Pulmonary artery endothelial cell (primary cell): ENCODE measurements around the gene HOXC4. TPM values are rescaled to one million over a fixed set of nuclear protein-coding genes. Genes with fewer than 3 reads are reported as not detected.
"Not testable (repeated sequence)": the region's sequence is repeated elsewhere in the genome, so short reads cannot be mapped to it uniquely, and the experiment has no call there.

Source experiments
- DNase-seq: peaks from one replicate; pipeline ENCODE4 v3.0.0-alpha.2; 2011; ENCODE audit warnings: low read depth, low spot score
- total RNA-seq: library from RNA; depleted of rRNA; stranded (reverse); fragments of >200 nt; gene quantifications from 2 replicates; pipeline ENCODE4 v1.2.3, GENCODE V29; 2014

HOXC4 gene
- total RNA-seq, 1 donor from 2014 or later = not detected

DNA sequence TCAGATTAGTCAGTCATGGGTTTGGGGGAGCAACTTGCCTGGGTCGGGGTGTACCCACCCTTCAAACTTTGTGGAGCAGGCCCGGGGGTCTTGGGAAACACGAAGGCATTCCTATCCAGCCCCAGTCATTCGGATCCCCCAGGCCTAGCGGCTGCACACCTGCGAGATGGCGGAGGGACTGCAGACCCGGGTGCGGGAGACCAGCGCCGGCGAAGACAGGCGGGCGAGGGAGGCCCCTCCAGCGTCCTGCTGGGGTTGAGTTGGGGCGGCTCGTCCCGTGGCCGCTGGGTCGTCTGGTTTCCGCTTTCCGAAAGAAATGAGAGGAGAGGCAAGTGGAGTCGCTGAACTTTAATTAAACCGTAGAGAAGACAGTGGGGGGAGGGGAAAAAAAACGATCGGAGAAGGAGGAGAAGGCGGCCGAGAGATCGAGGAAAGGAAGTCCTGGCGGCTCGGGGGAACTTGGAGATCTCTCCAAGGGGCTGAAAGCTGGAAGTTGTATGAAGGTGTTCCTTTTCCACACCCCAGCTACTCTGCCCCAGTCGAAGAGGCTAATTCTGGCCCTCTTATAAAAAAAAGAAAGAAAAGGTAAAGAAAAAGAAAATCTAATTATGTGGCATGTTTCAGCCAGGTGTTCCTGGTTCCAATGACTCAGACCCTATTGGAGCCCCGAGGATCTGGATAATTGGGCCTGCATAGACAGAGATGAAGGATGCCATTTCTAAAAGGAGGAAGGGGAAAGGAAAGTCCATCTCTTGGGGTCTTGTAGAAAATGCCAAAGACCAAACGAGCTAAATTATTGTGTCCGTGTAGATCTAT lies 28.2 kb downstream of the HOXC4 start:
- not testable (repeated sequence) for DNase-seq

DNA sequence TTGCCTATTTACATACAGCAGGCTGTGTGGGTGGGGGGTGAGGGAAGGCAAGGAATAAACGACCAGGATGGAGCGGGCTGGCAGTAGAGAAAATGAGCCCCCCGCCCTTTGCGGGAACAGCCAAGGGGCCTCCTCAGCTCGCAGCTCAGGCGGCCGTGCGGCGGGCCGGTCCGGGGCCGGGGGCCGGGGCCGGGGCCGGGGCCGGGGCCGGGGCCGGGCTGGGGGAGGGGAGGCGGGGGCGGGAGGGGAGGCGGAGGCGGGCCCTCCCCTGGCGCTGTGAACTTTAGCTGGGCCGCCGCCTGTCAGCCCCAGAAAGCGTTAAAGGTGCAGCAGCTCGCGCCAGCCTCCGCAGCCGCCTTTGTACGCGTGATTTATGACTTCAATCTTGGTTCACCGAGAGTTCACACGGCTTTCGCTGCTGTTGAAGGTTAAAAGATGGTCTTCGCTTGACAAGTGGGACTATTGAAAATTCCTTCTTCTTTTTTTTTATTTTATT lies 28.8 kb downstream of the HOXC4 start:
- DNase-seq = no peak

DNA sequence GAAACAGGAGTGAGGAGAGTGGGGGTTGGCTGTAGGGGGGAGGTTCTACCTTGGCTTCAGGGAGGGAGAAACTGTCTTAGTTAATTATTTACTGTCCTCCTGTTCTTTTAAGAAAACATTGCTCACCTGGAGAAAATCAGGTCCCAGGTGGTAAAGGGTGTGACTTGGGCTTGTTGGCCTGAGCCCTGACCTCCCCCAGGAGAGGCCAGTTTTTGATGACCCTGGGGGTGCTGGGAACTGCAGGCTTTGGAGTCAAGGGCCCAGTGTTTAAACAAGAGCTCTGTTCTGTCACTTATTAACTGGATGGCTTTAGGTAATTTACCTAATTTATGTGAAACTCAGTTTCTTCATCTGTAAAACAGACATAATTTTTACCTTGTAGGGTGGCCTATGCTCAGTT lies 34.4 kb downstream of the HOXC4 start:
- not testable (repeated sequence) for DNase-seq

DNA sequence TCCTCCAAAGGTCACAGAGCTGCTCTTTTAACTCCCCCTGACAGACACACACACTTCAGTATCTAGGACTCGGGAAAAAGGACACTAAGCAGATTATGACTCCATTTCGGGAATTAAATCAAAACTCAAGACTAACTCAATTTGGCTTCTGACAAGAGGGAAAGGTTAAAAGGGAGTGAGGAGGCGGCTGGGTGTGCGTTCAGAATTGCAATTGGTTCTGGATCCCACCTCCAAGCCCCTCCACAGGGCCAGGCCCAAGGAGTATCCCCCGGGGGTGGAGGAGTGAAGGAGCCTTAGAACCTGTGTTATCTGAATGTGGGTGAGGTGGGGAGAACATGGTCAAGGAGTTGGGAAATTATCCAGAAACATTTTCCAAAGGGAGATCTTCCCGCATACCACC lies 35.8 kb downstream of the HOXC4 start:
- DNase-seq = not testable (repeated sequence)

DNA sequence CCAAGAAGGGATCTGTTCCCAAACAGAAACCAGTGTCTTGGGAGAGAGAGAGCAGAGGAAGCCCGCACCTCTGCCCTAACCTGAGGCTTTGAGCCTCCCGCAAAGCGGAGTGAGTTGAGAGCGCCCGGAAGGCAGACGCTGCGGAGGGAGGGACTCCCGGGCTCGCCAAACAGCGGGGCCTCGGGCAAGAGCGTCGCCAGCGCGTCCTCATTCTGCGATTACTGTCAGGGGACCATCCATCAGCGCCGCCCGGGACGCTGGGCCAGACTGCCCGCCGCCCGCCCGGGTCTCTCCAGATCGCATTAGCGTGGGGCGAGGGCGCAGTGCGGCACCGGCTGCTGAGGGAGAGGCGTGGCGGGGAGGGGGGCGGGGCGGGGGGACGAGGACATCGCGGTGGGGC lies 36.7 kb downstream of the HOXC4 start:
- DNase-seq = not testable (repeated sequence)

DNA sequence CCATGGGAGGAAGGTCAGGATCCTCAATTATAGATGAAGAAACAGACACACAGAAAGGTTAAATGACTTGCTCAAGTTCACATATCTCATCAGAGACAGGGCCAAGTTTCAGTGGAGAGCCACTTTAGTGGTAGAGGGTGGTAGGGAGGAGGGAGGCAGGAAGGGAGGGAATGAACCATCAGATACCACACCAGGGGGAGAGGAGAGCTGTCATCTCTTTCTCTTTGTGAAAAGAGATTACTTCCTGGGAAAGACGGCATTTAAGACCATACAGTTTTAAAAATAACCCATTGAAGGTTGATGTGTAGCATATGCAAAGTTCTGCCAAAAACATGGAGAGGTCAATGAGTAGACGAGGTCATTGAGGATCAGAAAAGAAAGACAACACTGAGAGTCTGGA lies 39.3 kb downstream of the HOXC4 start:
- not testable (repeated sequence) for DNase-seq

DNA sequence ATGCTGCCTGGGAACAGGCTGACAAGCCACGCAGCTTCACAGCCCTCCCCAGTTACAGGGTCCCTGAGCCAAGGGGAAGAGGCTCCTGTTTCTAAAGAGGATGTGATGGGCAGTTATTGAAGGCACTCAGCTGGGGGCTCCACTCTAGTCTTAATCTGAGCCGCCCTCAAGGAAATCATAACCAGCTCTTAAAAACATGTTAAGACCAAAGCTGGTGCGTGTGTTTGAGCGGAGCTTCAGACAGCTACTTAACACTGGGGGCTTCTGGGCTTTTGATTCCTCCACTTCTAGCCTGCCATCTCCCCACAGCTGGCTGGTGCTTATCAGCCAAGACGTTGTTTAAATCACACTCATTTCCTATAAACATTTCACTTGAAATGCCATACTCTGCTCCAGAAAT lies 42.3 kb downstream of the HOXC4 start:
- not testable (repeated sequence) for DNase-seq

DNA sequence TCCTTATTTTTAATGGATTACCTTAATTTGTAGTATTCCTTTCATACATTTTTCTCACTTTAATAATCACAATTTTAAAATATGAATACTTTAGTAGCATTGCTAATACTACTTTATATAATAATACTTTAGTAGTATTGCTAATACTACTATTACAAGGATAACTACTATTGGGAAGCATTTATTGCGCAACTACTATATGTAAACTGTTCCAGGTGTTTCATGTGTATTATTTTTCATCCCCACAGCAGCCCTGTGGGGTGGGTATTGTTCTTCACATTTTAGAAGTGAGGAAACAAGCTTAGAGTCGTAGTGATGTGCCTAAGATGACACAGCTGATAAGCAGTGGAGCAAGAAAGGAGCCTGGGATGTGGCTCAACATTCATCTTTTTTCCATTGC lies 45.0 kb downstream of the HOXC4 start:
- DNase-seq = not testable (repeated sequence)

DNA sequence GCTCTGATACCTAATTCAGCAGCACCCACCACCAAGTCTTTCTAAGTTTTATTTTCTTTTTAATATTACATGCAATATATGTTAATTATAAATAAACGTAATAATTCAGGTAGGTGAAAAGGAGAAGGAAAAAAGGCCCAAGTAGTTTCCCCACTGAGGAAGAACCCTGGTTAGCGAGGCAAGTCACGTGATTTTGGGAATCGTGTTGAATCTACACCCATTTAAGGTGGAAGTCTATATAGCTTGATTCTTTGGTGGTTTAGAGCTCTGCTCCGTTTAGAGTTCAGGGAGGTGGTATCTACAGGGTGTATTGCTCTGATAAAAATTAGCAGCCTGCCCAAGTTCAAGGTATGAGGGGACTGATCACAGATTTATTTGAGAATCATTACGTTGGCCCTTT lies 47.0 kb downstream of the HOXC4 start:
- not testable (repeated sequence) for DNase-seq

DNA sequence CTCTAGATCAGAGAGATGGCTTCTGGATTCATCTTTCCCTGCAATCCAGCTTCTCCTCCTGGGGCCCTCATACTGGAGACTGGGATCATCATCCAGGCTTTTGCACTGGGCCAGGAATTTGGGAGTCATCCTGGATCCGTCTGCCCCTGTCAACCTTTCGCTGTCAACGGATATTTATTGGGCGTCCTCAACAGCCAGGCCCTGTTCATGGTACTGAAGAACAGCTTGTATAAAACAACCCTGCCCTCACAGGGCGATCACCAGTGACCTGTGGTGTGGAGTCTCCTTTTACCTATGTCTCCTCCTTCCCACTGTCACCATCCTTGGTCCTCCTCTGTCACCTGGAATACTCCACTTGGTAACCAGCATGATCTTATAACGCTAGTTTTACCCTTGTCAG lies 48.6 kb downstream of the HOXC4 start:
- DNase-seq = not testable (repeated sequence)

DNA sequence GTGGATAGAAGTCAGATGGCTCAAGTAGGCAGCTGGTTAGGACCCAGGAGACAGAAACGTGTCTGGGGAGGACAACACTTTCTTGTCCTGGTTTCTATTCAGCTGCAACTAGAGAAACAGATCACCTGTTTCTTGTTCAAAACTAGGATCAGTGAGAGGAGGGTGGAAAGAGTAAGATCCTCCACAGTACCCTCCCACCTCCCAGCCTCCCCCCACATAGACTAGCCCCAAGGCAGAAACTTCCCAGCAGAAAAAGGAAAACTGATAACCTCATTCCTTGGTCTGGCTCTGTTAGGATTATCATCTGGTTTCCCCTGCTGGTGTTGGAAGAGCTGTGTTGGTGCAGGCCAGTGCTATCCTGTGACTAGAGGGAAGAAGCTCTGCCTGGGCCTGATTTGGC lies 50.2 kb downstream of the HOXC4 start:
- not testable (repeated sequence) for DNase-seq

Other genes with a start within 250 kb of the HOXC4 start
- gene HOXC13, start 115.0 kb upstream of the HOXC4 start, total RNA-seq = not detected in 2 replicates
- gene HOXC12, start 98.9 kb upstream of the HOXC4 start, total RNA-seq = not detected in 2 replicates
- not detected in 2 replicates for gene HOXC11, start 80.7 kb upstream of the HOXC4 start, total RNA-seq
- gene HOTAIR, start 78.9 kb upstream of the HOXC4 start, total RNA-seq = not detected in 2 replicates
- not detected in 2 replicates for gene HOXC10, start 68.7 kb upstream of the HOXC4 start, total RNA-seq
- not detected in 2 replicates for gene HOXC9, start 53.7 kb upstream of the HOXC4 start, total RNA-seq
- not detected in 2 replicates for gene HOXC8, start 44.9 kb upstream of the HOXC4 start, total RNA-seq
- not detected in 2 replicates for gene HOXC6, start 25.4 kb upstream of the HOXC4 start, total RNA-seq
- gene HOXC5, start 20.8 kb upstream of the HOXC4 start, total RNA-seq = not detected in 2 replicates
- 19.4 and 20.6 TPM in 2 replicates for gene SMUG1, start 135.2 kb downstream of the HOXC4 start, total RNA-seq
- 36.4 and 42.9 TPM in 2 replicates for gene CBX5, start 226.3 kb downstream of the HOXC4 start, total RNA-seq
- 569 and 659 TPM in 2 replicates for gene HNRNPA1, start 226.9 kb downstream of the HOXC4 start, total RNA-seq
- gene NFE2, start 247.2 kb downstream of the HOXC4 start, total RNA-seq = not detected in 2 replicates